ENCODE results near the gene PCA3. TPM values are rescaled to one million over a fixed set of nuclear protein-coding genes. Genes with fewer than 3 reads are reported as not detected.
"Not testable (repeated sequence)": the region's sequence is repeated elsewhere in the genome, so short reads cannot be mapped to it uniquely, and the experiment has no call there.

Gene PCA3
- total RNA-seq, 1 experiment from 2014 or later: not detected

GRCh38 chr9:76737154-76737902 lies 26.9 kb upstream of the PCA3 start:
- no peak overlapping the region for H3K4me3 ChIP-seq

GRCh38 chr9:76738402-76738801 lies 25.8 kb upstream of the PCA3 start:
- no peak for DNase-seq (ENCODE audit: low read depth in 1 of 2, low spot score in 2 of 2)
- peaks cover under 1% of the 10 kb centered on the region for H3K4me1 ChIP-seq (replicated peaks)
- no peaks in the 10 kb centered on the region for H3K9me3 ChIP-seq (replicated peaks)
- no peak overlapping the region for H3K4me3 ChIP-seq
- H3K27ac ChIP-seq: no peak overlapping the region
- no peaks in the 10 kb centered on the region for H3K27me3 ChIP-seq (replicated peaks)
- H3K36me3 ChIP-seq: no peaks in the 10 kb centered on the region

More at GRCh38 chr9:76737154-76737902, 26.9 kb upstream of the PCA3 start:
- H3K27me3 ChIP-seq (replicated peaks): no peaks in the 10 kb centered on the region
- peaks cover 12% of the 10 kb centered on the region for H3K4me1 ChIP-seq (replicated peaks)
- H3K27ac ChIP-seq: no peak overlapping the region
- DNase-seq (ENCODE audit: low read depth in 1 of 2, low spot score in 2 of 2): no peak
- H3K9me3 ChIP-seq (replicated peaks): no peaks in the 10 kb centered on the region
- no peaks in the 10 kb centered on the region for H3K36me3 ChIP-seq

- no peaks in the 10 kb centered on the region for H3K9me3 ChIP-seq (replicated peaks)
- no peaks in the 10 kb centered on the region for H3K27me3 ChIP-seq (replicated peaks)
- no peak overlapping the region for H3K27ac ChIP-seq
- no peak overlapping the region for H3K4me3 ChIP-seq
- no peaks in the 10 kb centered on the region for H3K4me1 ChIP-seq (replicated peaks)
- no peak for DNase-seq (ENCODE audit: low read depth in 1 of 2, low spot score in 2 of 2)
- no peaks in the 10 kb centered on the region for H3K36me3 ChIP-seq
These were observed 22.7 kb upstream of the PCA3 start for GRCh38 chr9:76741524-76741923.

- not testable (repeated sequence) for H3K36me3 ChIP-seq; DNase-seq (ENCODE audit: low read depth in 1 of 2, low spot score in 2 of 2); H3K27me3 ChIP-seq (replicated peaks); H3K27ac ChIP-seq; H3K4me3 ChIP-seq; H3K4me1 ChIP-seq (replicated peaks); H3K9me3 ChIP-seq (replicated peaks)
These were observed 21.3 kb upstream of the PCA3 start for GRCh38 chr9:76742890-76743289.

- Histone ChIP-seq H3K36me3 (no peaks in the 10 kb centered on the region), H3K27ac (no peak overlapping the region), H3K9me3 (replicated peaks) (no peaks in the 10 kb centered on the region), H3K4me1 (replicated peaks) (no peaks in the 10 kb centered on the region), H3K27me3 (replicated peaks) (no peaks in the 10 kb centered on the region), H3K4me3 (no peak overlapping the region)
- no peak for DNase-seq (ENCODE audit: low read depth in 1 of 2, low spot score in 2 of 2)
These were observed 20.3 kb upstream of the PCA3 start for GRCh38 chr9:76743931-76744330.

GRCh38 chr9:76744336-76744735 lies 19.9 kb upstream of the PCA3 start:
- Histone ChIP-seq H3K4me1 (replicated peaks) (no peaks in the 10 kb centered on the region), H3K36me3 (no peaks in the 10 kb centered on the region), H3K4me3 (no peak overlapping the region), H3K27me3 (replicated peaks) (no peaks in the 10 kb centered on the region), H3K27ac (no peak overlapping the region), H3K9me3 (replicated peaks) (no peaks in the 10 kb centered on the region)
- DNase-seq (ENCODE audit: low read depth in 1 of 2, low spot score in 2 of 2): no peak

GRCh38 chr9:76751001-76751400 lies 13.2 kb upstream of the PCA3 start:
- no peak for DNase-seq (ENCODE audit: low read depth in 1 of 2, low spot score in 2 of 2)
- Histone ChIP-seq H3K4me1 (replicated peaks) (no peaks in the 10 kb centered on the region; the same call in 1 of the 2 replicates), H3K27ac (no peak overlapping the region), H3K27me3 (replicated peaks) (no peaks in the 10 kb centered on the region), H3K4me3 (no peak overlapping the region), H3K9me3 (replicated peaks) (no peaks in the 10 kb centered on the region), H3K36me3 (no peaks in the 10 kb centered on the region)

- no peak overlapping the region for H3K27ac ChIP-seq
These were observed 8.0 kb upstream of the PCA3 start for GRCh38 chr9:76756268-76756640.

GRCh38 chr9:76756941-76757673 lies 7.1 kb upstream of the PCA3 start:
- no peak overlapping the region for H3K27ac ChIP-seq
- DNase-seq (ENCODE audit: low read depth in 1 of 2, low spot score in 2 of 2): no peak
- H3K27me3 ChIP-seq (replicated peaks): no peaks in the 10 kb centered on the region; the same call in 1 of the 2 replicates
- H3K4me3 ChIP-seq: no peak overlapping the region
- H3K4me1 ChIP-seq (replicated peaks): no peaks in the 10 kb centered on the region; the same call in 1 of the 2 replicates
- H3K9me3 ChIP-seq (replicated peaks): no peaks in the 10 kb centered on the region
- H3K36me3 ChIP-seq: no peaks in the 10 kb centered on the region

More at GRCh38 chr9:76756268-76756640, 8.0 kb upstream of the PCA3 start:
- H3K27me3 ChIP-seq (replicated peaks): no peaks in the 10 kb centered on the region
- no peaks in the 10 kb centered on the region; the same call in 1 of the 2 replicates for H3K4me1 ChIP-seq (replicated peaks)
- DNase-seq (ENCODE audit: low read depth in 1 of 2, low spot score in 2 of 2): no peak
- no peaks in the 10 kb centered on the region for H3K36me3 ChIP-seq
- no peaks in the 10 kb centered on the region for H3K9me3 ChIP-seq (replicated peaks)
- H3K4me3 ChIP-seq: no peak overlapping the region

- no peaks in the 10 kb centered on the region; the same call in 1 of the 2 replicates for H3K27me3 ChIP-seq (replicated peaks)
- no peak for DNase-seq (ENCODE audit: low read depth in 1 of 2, low spot score in 2 of 2)
- H3K4me3 ChIP-seq: no peak overlapping the region
- no peaks in the 10 kb centered on the region; the same call in 1 of the 2 replicates for H3K4me1 ChIP-seq (replicated peaks)
- H3K27ac ChIP-seq: no peak overlapping the region
- no peaks in the 10 kb centered on the region for H3K9me3 ChIP-seq (replicated peaks)
- H3K36me3 ChIP-seq: no peaks in the 10 kb centered on the region
These were observed 5.8 kb upstream of the PCA3 start for GRCh38 chr9:76758476-76758875.

- no peak overlapping the region for H3K27ac ChIP-seq
- H3K9me3 ChIP-seq (replicated peaks): no peaks in the 10 kb centered on the region
- H3K4me3 ChIP-seq: no peak overlapping the region
- no peaks in the 10 kb centered on the region for H3K36me3 ChIP-seq
- no peak for DNase-seq (ENCODE audit: low read depth in 1 of 2, low spot score in 2 of 2)
- H3K27me3 ChIP-seq (replicated peaks): no peaks in the 10 kb centered on the region; the same call in 1 of the 2 replicates
- no peaks in the 10 kb centered on the region; the same call in 1 of the 2 replicates for H3K4me1 ChIP-seq (replicated peaks)
These were observed 4.5 kb upstream of the PCA3 start for GRCh38 chr9:76759732-76760131.

- Histone ChIP-seq H3K27ac (no peak overlapping the region), H3K4me3 (no peak overlapping the region), H3K4me1 (replicated peaks) (no peaks in the 10 kb centered on the region), H3K9me3 (replicated peaks) (no peaks in the 10 kb centered on the region), H3K27me3 (replicated peaks) (no peaks in the 10 kb centered on the region; the same call in 1 of the 2 replicates), H3K36me3 (no peaks in the 10 kb centered on the region)
- no peak for DNase-seq (ENCODE audit: low read depth in 1 of 2, low spot score in 2 of 2)
These were observed 2.8 kb upstream of the PCA3 start for GRCh38 chr9:76761448-76761847.

GRCh38 chr9:76766126-76766525 lies 1.9 kb downstream of the PCA3 start:
- Histone ChIP-seq H3K9me3 (replicated peaks) (no peaks in the 10 kb centered on the region), H3K36me3 (no peaks in the 10 kb centered on the region), H3K4me1 (replicated peaks) (no peaks in the 10 kb centered on the region), H3K27ac (no peak overlapping the region), H3K27me3 (replicated peaks) (no peaks in the 10 kb centered on the region; the same call in 1 of the 2 replicates), H3K4me3 (no peak overlapping the region)
- no peak for DNase-seq (ENCODE audit: low read depth in 1 of 2, low spot score in 2 of 2)
